GM11168 (cell line): Measurements from ENCODE around the gene NPHS1.

ENCODE experiments used
- in situ Hi-C: fragments of 300-500 bp; cut with MboI; formaldehyde crosslinking; loops from one replicate; pipeline ENCODE4 v1.12.0; 2022; ENCODE audit warnings: low sequenced_read_pairs; ENCODE audit not compliant: unreplicated experiment

NPHS1 gene

GRCh38 chr19:35791814-35792279 lies 60.5 kb downstream of the NPHS1 start:
- in situ Hi-C loops = no loop called here

DNA sequence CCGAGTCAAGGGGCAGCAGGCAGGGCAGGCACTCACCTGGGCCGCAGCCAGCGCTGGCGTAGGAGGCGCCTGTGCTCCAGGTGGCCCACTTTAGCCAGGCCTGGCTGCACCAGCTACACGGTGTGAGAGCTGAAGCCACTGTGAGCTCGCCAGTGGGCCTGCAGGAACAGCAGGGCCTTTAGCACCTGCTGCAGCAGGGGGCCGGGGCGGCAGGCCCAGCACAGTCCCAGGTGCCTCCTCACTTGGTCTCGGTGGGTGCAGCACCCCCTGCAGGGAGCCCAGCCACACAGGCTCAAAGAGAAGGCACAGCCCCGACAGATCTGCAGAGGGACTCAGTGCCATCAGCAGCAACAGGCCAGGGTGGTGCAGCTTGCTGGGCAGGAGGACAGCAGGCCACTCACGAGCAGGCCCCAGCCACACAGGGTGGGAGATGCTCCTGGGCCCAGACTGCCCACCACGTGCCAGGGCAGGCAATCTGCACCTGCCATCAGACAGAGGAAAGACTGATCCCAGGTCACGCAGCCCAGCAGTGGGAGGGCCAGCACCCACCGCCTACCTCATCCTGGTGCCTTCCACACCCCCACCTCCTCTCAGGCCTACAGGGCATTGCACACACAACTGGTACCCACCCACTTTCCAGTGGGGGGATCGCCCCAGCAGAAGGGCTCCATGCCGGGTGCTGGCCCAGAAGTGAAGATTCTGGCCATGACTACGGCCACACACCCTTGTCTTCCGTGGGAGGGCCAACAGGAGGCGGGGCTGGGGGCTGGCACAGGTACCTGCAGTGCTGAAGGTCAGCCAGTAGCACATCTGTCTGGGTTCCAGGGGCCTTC lies 61.1 kb downstream of the NPHS1 start:
- in situ Hi-C loops = no loop called here

DNA sequence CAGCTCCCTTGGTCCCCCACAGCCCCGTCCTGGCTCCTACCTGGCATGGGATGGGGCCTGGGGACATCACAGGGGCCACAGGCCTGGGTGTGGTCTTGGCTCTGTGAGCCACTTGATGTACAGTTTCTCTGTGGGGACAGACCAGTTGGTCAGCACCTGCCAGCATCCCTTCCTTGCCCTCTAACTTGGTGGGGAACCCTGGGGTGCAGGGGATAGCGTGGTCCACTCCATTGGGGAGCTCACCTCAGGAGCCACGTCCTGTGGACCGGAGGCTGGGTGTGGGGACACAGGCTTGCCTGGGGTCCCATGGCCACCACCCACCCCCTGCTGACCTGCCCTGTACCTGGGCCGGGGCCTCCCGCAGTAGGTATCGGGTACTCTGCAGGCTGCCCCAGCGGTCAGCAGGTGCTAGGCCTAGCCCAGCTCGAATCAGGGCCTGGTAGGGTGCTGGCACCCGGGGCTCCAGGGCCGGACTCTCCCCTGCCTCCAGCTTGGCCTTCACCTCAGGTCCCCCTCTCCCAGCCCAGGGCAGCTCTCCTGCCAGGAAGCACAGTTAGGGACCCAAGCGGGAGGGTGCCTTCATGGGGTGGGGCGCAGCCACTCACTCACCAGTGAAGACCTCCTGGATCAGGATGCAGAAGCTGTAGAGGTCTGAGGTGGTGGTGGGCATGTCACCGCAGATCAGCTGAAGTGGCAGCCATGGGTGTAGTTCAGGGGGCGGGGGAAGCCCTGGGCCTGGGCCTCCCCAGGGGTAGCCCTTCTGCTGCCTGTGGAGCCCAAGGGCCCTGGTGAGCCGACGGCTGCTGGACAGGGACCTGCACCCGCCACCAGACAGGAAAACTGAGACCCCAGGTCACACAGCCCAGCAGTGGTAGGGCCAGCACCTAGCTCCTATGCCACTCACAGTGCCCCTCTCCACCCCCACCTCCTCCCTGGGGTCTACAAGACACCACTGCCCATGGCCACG lies 62.0 kb downstream of the NPHS1 start:
- in situ Hi-C loops = no loop called here

- in situ Hi-C loops = no loop called here
These were observed 62.9 kb downstream of the NPHS1 start for GRCh38 chr19:35789195-35789977.

DNA sequence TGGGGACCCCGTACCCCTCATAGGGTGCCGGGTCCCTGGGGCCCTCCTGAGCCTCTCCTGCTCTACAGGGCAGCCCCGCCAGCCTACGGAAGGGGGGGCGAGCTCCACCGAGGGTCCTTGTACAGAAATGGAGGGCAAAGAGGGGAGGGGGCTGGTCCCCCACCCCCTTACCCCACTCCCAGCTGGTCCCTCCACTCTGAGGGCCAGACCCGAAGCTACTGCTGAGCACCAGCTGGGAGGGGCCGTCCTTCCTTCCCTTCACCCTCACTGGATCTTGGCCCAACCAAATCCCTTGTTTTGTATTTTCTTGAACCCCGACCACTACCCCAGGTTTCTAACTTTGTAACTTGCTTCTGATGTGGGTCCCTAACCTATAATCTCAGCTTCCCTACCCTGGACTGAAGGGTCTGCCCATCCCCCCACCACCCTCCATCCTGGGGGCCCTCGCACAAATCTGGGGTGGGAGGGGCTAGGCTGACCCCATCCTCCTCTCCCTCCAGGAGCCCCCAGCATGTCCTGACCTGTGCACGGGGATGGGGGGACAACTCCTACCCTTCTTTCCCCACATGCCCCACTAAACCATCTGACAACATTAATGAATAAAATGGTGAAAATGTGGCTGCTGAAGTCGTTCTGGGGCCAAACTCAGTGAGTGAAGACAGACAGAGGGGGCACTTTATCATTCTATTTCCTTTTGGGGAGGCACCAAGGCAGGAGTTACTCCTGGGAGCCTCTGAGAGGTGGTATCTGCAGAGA lies 63.9 kb downstream of the NPHS1 start:
- in situ Hi-C loops = no loop called here

GRCh38 chr19:35787227-35787799 lies 65.0 kb downstream of the NPHS1 start:
- in situ Hi-C loops = no loop called here

DNA sequence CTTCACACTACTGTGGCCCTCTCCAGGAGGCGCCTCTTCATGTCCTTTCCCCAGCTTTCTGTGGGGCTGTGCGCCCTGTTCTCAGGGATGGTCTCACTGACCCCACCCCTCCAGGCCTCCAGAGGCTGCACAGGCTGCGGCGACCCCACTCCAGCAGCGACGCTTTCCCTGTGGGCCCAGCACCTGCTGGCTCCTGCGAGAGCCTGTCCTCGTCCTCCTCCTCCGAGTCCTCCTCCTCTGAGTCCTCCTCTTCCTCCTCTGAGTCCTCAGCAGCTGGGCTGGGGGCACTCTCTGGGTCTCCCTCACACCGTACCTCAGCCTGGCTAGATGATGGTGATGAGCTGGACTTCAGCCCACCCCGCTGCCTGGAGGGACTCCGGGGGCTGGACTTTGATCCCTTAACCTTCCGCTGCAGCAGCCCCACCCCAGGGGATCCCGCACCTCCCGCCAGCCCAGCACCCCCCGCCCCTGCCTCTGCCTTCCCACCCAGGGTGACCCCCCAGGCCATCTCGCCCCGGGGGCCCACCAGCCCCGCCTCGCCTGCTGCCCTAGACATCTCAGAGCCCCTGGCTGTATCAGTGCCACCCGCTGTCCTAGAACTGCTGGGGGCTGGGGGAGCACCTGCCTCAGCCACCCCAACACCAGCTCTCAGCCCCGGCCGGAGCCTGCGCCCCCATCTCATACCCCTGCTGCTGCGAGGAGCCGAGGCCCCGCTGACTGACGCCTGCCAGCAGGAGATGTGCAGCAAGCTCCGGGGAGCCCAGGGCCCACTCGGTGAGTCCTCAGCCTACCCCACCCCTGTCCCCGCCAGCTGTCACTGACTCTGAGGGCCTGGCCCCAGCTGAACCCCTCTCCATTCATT lies 65.8 kb downstream of the NPHS1 start:
- in situ Hi-C loops = no loop called here

- in situ Hi-C loops = no loop called here
These were observed 67.0 kb downstream of the NPHS1 start for GRCh38 chr19:35785339-35785627.

GRCh38 chr19:35784503-35785338 lies 67.6 kb downstream of the NPHS1 start:
- in situ Hi-C loops = no loop called here

GRCh38 chr19:35783469-35784434 lies 68.6 kb downstream of the NPHS1 start:
- in situ Hi-C loops = no loop called here

- in situ Hi-C loops = no loop called here
These were observed 69.7 kb downstream of the NPHS1 start for GRCh38 chr19:35782589-35782988.

GRCh38 chr19:35781650-35782049 lies 70.7 kb downstream of the NPHS1 start:
- in situ Hi-C loops = no loop called here

DNA sequence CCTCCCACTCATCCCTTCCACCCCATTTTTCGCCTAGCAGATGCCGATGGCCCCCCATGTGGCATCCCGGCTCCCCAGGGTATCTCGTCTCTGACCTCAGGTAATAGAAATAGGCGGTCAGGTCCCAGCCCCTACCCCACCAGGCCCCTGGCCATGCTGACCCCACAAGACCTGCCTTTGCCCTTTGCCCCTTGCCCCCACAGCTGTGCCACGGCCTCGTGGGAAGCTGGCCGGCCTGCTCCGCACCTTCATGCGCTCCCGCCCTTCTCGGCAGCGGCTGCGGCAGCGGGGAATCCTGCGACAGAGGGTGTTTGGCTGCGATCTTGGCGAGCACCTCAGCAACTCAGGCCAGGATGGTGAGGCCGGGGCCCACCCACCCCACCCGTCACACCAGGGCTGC lies 71.6 kb downstream of the NPHS1 start:
- in situ Hi-C loops = no loop called here

GRCh38 chr19:35780058-35780457 lies 72.2 kb downstream of the NPHS1 start:
- in situ Hi-C loops = no loop called here

DNA sequence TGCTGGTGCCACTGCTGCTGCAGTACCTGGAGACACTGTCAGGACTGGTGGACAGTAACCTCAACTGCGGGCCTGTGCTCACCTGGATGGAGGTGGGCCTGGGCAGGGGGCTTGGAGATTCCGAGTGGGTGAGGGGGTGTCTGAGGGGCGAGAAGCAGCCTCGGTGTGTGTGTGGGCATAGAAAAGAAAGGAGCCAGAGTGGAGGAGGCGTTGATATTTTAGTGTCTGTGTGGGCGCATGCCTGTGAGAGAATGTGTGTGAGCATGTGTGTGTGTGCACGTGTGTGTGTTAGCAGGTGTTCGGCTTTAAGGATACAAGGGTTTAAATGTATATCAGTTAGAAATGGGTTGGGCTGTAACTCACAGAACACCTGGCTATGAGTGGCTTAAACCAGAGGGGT lies 73.3 kb downstream of the NPHS1 start:
- in situ Hi-C loops = no loop called here

GRCh38 chr19:35777961-35778360 lies 74.3 kb downstream of the NPHS1 start:
- in situ Hi-C loops = no loop called here
